H1 (cell line): ENCODE measurements around the gene WFDC12. TPM values are rescaled to one million over a fixed set of nuclear protein-coding genes. Genes with fewer than 3 reads are reported as not detected.

Source experiments
- CTCF ChIA-PET: fragments of 300-600 bp; sonication (Branson Sonifier 250); formaldehyde crosslinking; loops from one replicate; lab custom pipeline; 2021; ENCODE audit not compliant: partially characterized antibody; lab: Charles Lee
- POLR2A ChIA-PET: fragments of 300-600 bp; sonication (Branson Sonifier 250); formaldehyde crosslinking; loops from one replicate; lab custom pipeline; 2021; ENCODE audit warnings: inconsistent platforms; ENCODE audit not compliant: partially characterized antibody; lab: Charles Lee
- DNase-seq, 2 experiments: peaks; one replicate each; pipeline versions ENCODE4 v3.0.0 to v3.0.0-alpha.2; 2010 to 2022; ENCODE audit warnings: low spot score in 2 of 2, low read depth in 1 of 2, mixed read lengths in 1 of 2
- FAIRE-seq: peaks from 2 replicates; lab custom pipeline; 2011; peaks lifted over from hg19 to GRCh38; lab: Jason Lieb, UNC
- H2AFZ ChIP-seq: 2 replicates; pipeline ENCODE4 v1.8.1; 2012; ENCODE audit warnings: low read length, inconsistent platforms
- H2AK5ac ChIP-seq: 2 replicates; pipeline ENCODE4 v1.6.1; 2013; ENCODE audit warnings: low read depth, low read length
- H2BK120ac ChIP-seq: replicated peaks from 2 replicates; pipeline ENCODE3; 2013; ENCODE audit warnings: low read depth, low read length, inconsistent platforms
- H2BK12ac ChIP-seq: 2 replicates; pipeline ENCODE4 v1.6.1; 2013; ENCODE audit warnings: low read depth, low read length
- H2BK15ac ChIP-seq: 2 replicates; pipeline ENCODE4 v1.6.1; 2013; ENCODE audit warnings: low read length
- H2BK20ac ChIP-seq: 2 replicates; pipeline ENCODE4 v1.6.1; 2013; ENCODE audit warnings: low read length
- H2BK5ac ChIP-seq: 2 replicates; pipeline ENCODE4 v1.6.1; 2013; ENCODE audit warnings: low read depth, low read length
- H3K14ac ChIP-seq: 2 replicates; pipeline ENCODE4 v1.6.1; 2013; ENCODE audit warnings: inconsistent platforms; ENCODE audit not compliant: insufficient read length
- H3K18ac ChIP-seq: 2 replicates; pipeline ENCODE4 v1.6.1; 2013; ENCODE audit warnings: low read length; ENCODE audit errors: extremely low read depth
- H3K23ac ChIP-seq: 2 replicates; pipeline ENCODE4 v1.6.1; 2013; ENCODE audit warnings: inconsistent platforms; ENCODE audit not compliant: insufficient read length
- H3K23me2 ChIP-seq: 2 replicates; pipeline ENCODE4 v1.6.1; 2013; ENCODE audit warnings: low read depth, low read length
- H3K27ac ChIP-seq: 2 replicates; pipeline ENCODE4 v1.6.1; 2011; ENCODE audit warnings: low read depth, low read length, inconsistent platforms
- H3K27me3 ChIP-seq, 4 experiments: replicated peaks in 1 of 4; 1 replicate in 1 of 4; 2 replicates in 3 of 4; pipeline versions ENCODE4 v1.6.1 to v1.8.1; 2011 to 2013; ENCODE audit warnings: low read length in 3 of 4, mild to moderate bottlenecking in 3 of 4, inconsistent platforms in 2 of 4, mixed read lengths in 2 of 4, moderate library complexity in 1 of 4; ENCODE audit not compliant: control insufficient read depth in 3 of 4, insufficient read depth in 3 of 4; ENCODE audit errors: extremely low read depth in 1 of 4
- H3K36me3 ChIP-seq, 4 experiments: 2 replicates each; pipeline versions ENCODE4 v1.6.1 to v1.8.1; 2011 to 2013; ENCODE audit warnings: mild to moderate bottlenecking in 4 of 4, low read length in 3 of 4, moderate library complexity in 2 of 4, control low read depth in 1 of 4, inconsistent platforms in 1 of 4; ENCODE audit not compliant: insufficient read depth in 4 of 4, control insufficient read depth in 2 of 4
- H3K4ac ChIP-seq: replicated peaks from 2 replicates; pipeline ENCODE3; 2013; ENCODE audit warnings: low read length, low read depth, mixed read lengths, inconsistent platforms; ENCODE audit not compliant: insufficient read length
- H3K4me1 ChIP-seq, 4 experiments: replicated peaks in 1 of 4; 1 replicate in 1 of 4; 2 replicates in 3 of 4; pipeline versions ENCODE4 v1.6.1 to v1.8.1; 2011 to 2013; ENCODE audit warnings: low read length in 3 of 4, inconsistent platforms in 2 of 4, mixed read lengths in 1 of 4; ENCODE audit not compliant: insufficient read depth in 4 of 4, control insufficient read depth in 3 of 4
- H3K4me2 ChIP-seq, 2 experiments: 2 replicates each; pipeline versions ENCODE4 v1.6.1 to v1.8.1; 2011 to 2013; ENCODE audit warnings: low read depth in 2 of 2, low read length in 2 of 2, control low read depth in 1 of 2, inconsistent platforms in 1 of 2, mild to moderate bottlenecking in 1 of 2; ENCODE audit not compliant: insufficient read depth in 1 of 2
- H3K4me3 ChIP-seq, 4 experiments: fragments of 200-600, 300-600 bp in 1 of 4; sonication (generic), shearing (Covaris generic), sonication (Bioruptor Twin) in 1 of 4; 2 replicates each; pipeline versions ENCODE4 v1.5.1 to v1.8.1; 2011 to 2016; ENCODE audit warnings: low read length in 4 of 4, low read depth in 3 of 4, control low read depth in 2 of 4, inconsistent platforms in 2 of 4, mild to moderate bottlenecking in 2 of 4, mixed read lengths in 1 of 4, moderate library complexity in 1 of 4; ENCODE audit not compliant: insufficient read depth in 2 of 4; ENCODE audit errors: extremely low read depth in 1 of 4
- H3K56ac ChIP-seq: replicated peaks from 2 replicates; pipeline ENCODE3; 2013; ENCODE audit warnings: low read depth, mild to moderate bottlenecking, mixed read lengths, low read length, inconsistent platforms; ENCODE audit not compliant: insufficient read length
- H3K79me1 ChIP-seq: 2 replicates; pipeline ENCODE4 v1.6.1; 2013; ENCODE audit warnings: low read depth, low read length, control low read depth
- H3K79me2 ChIP-seq, 2 experiments: 2 replicates each; pipeline versions ENCODE4 v1.6.1 to v1.8.1; 2012 to 2013; ENCODE audit warnings: low read length in 2 of 2, mild to moderate bottlenecking in 2 of 2, inconsistent platforms in 1 of 2; ENCODE audit not compliant: insufficient read depth in 2 of 2, control insufficient read depth in 1 of 2
- H3K9ac ChIP-seq, 4 experiments: replicated peaks in 1 of 4; 1 replicate in 1 of 4; 2 replicates in 3 of 4; pipeline versions ENCODE4 v1.6.1 to v1.8.1; 2011 to 2013; ENCODE audit warnings: low read depth in 3 of 4, low read length in 3 of 4, control low read depth in 2 of 4, mild to moderate bottlenecking in 2 of 4, moderate library complexity in 2 of 4, inconsistent platforms in 1 of 4; ENCODE audit errors: extremely low read depth in 1 of 4
- H3K9me3 ChIP-seq, 2 experiments: 2 replicates each; pipeline versions ENCODE4 v1.6.1 to v1.8.1; 2012 to 2013; ENCODE audit warnings: mild to moderate bottlenecking in 2 of 2, moderate library complexity in 2 of 2, control low read depth in 1 of 2, inconsistent platforms in 1 of 2, low read depth in 1 of 2, low read length in 1 of 2, mixed read lengths in 1 of 2; ENCODE audit not compliant: insufficient read depth in 2 of 2
- H4K20me1 ChIP-seq, 2 experiments: replicated peaks in 1 of 2; 2 replicates each; pipeline versions ENCODE3 to v1.8.1; 2011 to 2013; ENCODE audit warnings: inconsistent platforms in 2 of 2, low read length in 2 of 2, mild to moderate bottlenecking in 1 of 2; ENCODE audit not compliant: insufficient read depth in 2 of 2, control insufficient read depth in 1 of 2
- H4K5ac ChIP-seq: 2 replicates; pipeline ENCODE4 v1.6.1; 2013; ENCODE audit warnings: low read length, low read depth, mixed read lengths, inconsistent platforms; ENCODE audit not compliant: insufficient read length
- H4K8ac ChIP-seq: 2 replicates; pipeline ENCODE4 v1.8.0; 2013; ENCODE audit warnings: mild to moderate bottlenecking, moderate library complexity, low read length, inconsistent platforms; ENCODE audit not compliant: insufficient read depth; ENCODE audit errors: extremely low read depth
- H4K91ac ChIP-seq: replicated peaks from 2 replicates; pipeline ENCODE3; 2013; ENCODE audit warnings: low read length, mixed read lengths, inconsistent platforms; ENCODE audit not compliant: insufficient read length
- BCL11A ChIP-seq, 2 experiments: IDR thresholded peaks; one replicate each; pipeline ENCODE4 v1.6.1; 2011; ENCODE audit warnings: low read depth in 2 of 2, low read length in 2 of 2, mild to moderate bottlenecking in 2 of 2
- CTBP2 ChIP-seq: IDR thresholded peaks from 2 replicates; pipeline ENCODE4 v1.7.0; 2011; ENCODE audit warnings: borderline replicate concordance, mild to moderate bottlenecking, moderate library complexity, mixed read lengths, low read length; ENCODE audit not compliant: insufficient read depth, insufficient read length
- EZH2 ChIP-seq: fragments of 200-600 bp; sonication (generic); IDR thresholded peaks from 2 replicates; pipeline ENCODE4 v1.7.1; 2012; ENCODE audit warnings: low read depth, mild to moderate bottlenecking, moderate library complexity, low read length, inconsistent platforms; ENCODE audit not compliant: severe bottlenecking
- KDM1A ChIP-seq: fragments of 200-600, 300-600 bp; sonication (generic); IDR thresholded peaks from 2 replicates; pipeline ENCODE4 v1.7.1; 2016; ENCODE audit warnings: mild to moderate bottlenecking, low read length, borderline replicate concordance
- POU5F1 ChIP-seq: IDR thresholded peaks from 2 replicates; pipeline ENCODE4 v1.6.1; 2011; ENCODE audit warnings: low read depth, mild to moderate bottlenecking, low read length, moderate library complexity
- SP2 ChIP-seq: IDR thresholded peaks from 2 replicates; pipeline ENCODE4 v1.6.1; 2012; ENCODE audit warnings: mild to moderate bottlenecking, low read length, inconsistent platforms
- TAF1 ChIP-seq: IDR thresholded peaks from 2 replicates; pipeline ENCODE4 v1.6.1; 2011; ENCODE audit warnings: mild to moderate bottlenecking, low read depth, low read length
- TAF7 ChIP-seq: optimal IDR thresholded peaks from 2 replicates; pipeline ENCODE3; 2011; ENCODE audit warnings: low read depth, mild to moderate bottlenecking, inconsistent platforms, low read length, moderate library complexity, borderline replicate concordance
- YY1 ChIP-seq: IDR thresholded peaks from 2 replicates; pipeline ENCODE4 v1.6.1; 2011; ENCODE audit warnings: low read depth, mild to moderate bottlenecking, low read length
- WGBS, 2 experiments: shearing (Covaris generic) in 1 of 2; methylation state at CpG; one replicate each; pipeline versions ENCODE4 v1.1.6 to v1.1.7; 2013 to 2015; ENCODE audit warnings: low lambda C conversion rate in 2 of 2, mixed read lengths in 2 of 2, inconsistent platforms in 1 of 2, low coverage in 1 of 2, missing lambda C conversion rate in 1 of 2; ENCODE audit not compliant: insufficient replicate concordance in 2 of 2, insufficient coverage in 1 of 2, insufficient read length in 1 of 2; ENCODE audit errors: extremely low coverage in 1 of 2, missing lambda C conversion rate in 1 of 2; 5-methylcytosine and 5-hydroxymethylcytosine counted together
- polyA plus RNA-seq, 7 experiments: library from polyadenylated mRNA; depleted of rRNA in 3 of 7; stranded (reverse) in 5 of 7; unstranded in 2 of 7; fragments of >200 nt in 5 of 7; fragments of 200-250 nt in 2 of 7; gene quantifications; 1 replicate in 5 of 7; 2 replicates in 1 of 7; 4 replicates in 1 of 7; pipeline versions ENCODE4 v1.2.1 to v1.2.3, GENCODE V29; 2011 to 2013; ENCODE audit warnings: missing spikeins in 2 of 7, mixed read lengths in 2 of 7
- total RNA-seq: library from RNA; stranded (reverse); fragmentation: NEBNext Ultra II Directional; extraction: Animal tissue kit (Norgen Biotek cat#: 25700); gene quantifications from 2 replicates; pipeline ENCODE4 v1.2.1, GENCODE V29; 2021
- TF ChIP-seq, protein P1 (sequence below), 3 experiments: IDR thresholded peaks; 1 replicate in 2 of 3; 2 replicates in 1 of 3; pipeline versions ENCODE4 v1.5.1 to v1.6.1; 2011; ENCODE audit warnings: low read length in 3 of 3, mild to moderate bottlenecking in 3 of 3, inconsistent platforms in 2 of 3, low read depth in 1 of 3, moderate library complexity in 1 of 3; ENCODE audit not compliant: insufficient read depth in 1 of 3; ENCODE audit errors: control extremely low read depth in 1 of 3
- TF ChIP-seq, protein P2 (sequence below): IDR thresholded peaks from 2 replicates; pipeline ENCODE4 v1.6.1; 2011; ENCODE audit warnings: low read depth, mild to moderate bottlenecking, low read length; ENCODE audit not compliant: insufficient read depth

WFDC12 gene
- total and polyA plus RNA-seq, 2 of the 8 experiments (the other 6 are each of a cell fraction or from before 2014, with no cell fraction given), result not detected

GRCh38 chr20:45156713-45157112, 32.4 kb upstream of the WFDC12 start:
- Histone ChIP-seq H3K79me1 (no peaks in the 10 kb centered on the region), H2BK5ac (no peak overlapping the region), H2AK5ac (no peak overlapping the region), H3K79me2 (no peaks in the 10 kb centered on the region), H4K8ac (no peak overlapping the region), H3K36me3 (no peaks in the 10 kb centered on the region), H4K5ac (no peak overlapping the region), H3K27ac (no peak overlapping the region), H3K56ac (no peak overlapping the region), H3K27me3 (peaks cover 0 to 1% (median 0%) of the 10 kb centered on the region in 4 experiments; a peak in 1 of 7 replicates), H4K20me1 (no peaks in the 10 kb centered on the region), H3K4me3 (no peak overlapping the region), H4K91ac (no peak overlapping the region), H3K4ac (no peak overlapping the region), H2BK15ac (no peak overlapping the region), H3K18ac (no peak overlapping the region), H2BK20ac (no peak overlapping the region), H2AFZ (no peak overlapping the region), H3K4me2 (no peak overlapping the region), H3K14ac (no peak overlapping the region), H3K23ac (no peak overlapping the region), H2BK120ac (no peak overlapping the region), H3K9ac (no peak overlapping the region), H3K9me3 (no peaks in the 10 kb centered on the region; a peak in 1 of 4 replicates), H2BK12ac (no peak overlapping the region), H3K23me2 (no peaks in the 10 kb centered on the region), H3K4me1 (no peaks in the 10 kb centered on the region)
- FAIRE-seq (no peak), DNase-seq (no peak)
- 79% methylated on average over 2 of the region's 2 CpGs; no CpG with 5 or more reads in 1 of the 2 experiments for WGBS, 2 experiments
- POLR2A ChIA-PET, result no interaction called here
- CTCF ChIA-PET, result interaction anchor here (0.7 to 1.8 kb wide), 3 partner anchors 18 to 135 kb away, joined by 3 to 14 read pairs (median 4); no protein-coding TSS in a partner anchor
- TF ChIP-seq EZH2 (no peak), CTBP2 (no peak), TAF7 (no peak), POU5F1 (no peak), TAF1 (no peak), YY1 (no peak), BCL11A (IDR thresholded peaks at IDR 0.05; ENCODE audit: low read depth in 2 of 2, low read length in 2 of 2) (no peak), KDM1A (no peak), SP2 (no peak)
- TF ChIP-seq, protein P1, sequence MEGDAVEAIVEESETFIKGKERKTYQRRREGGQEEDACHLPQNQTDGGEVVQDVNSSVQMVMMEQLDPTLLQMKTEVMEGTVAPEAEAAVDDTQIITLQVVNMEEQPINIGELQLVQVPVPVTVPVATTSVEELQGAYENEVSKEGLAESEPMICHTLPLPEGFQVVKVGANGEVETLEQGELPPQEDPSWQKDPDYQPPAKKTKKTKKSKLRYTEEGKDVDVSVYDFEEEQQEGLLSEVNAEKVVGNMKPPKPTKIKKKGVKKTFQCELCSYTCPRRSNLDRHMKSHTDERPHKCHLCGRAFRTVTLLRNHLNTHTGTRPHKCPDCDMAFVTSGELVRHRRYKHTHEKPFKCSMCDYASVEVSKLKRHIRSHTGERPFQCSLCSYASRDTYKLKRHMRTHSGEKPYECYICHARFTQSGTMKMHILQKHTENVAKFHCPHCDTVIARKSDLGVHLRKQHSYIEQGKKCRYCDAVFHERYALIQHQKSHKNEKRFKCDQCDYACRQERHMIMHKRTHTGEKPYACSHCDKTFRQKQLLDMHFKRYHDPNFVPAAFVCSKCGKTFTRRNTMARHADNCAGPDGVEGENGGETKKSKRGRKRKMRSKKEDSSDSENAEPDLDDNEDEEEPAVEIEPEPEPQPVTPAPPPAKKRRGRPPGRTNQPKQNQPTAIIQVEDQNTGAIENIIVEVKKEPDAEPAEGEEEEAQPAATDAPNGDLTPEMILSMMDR (IDR thresholded peaks at IDR 0.05; ENCODE audit: control extremely low read depth in 1 of 3, insufficient read depth in 1 of 3, low read depth in 1 of 3, low read length in 3 of 3), result no peak
- TF ChIP-seq, protein P2, sequence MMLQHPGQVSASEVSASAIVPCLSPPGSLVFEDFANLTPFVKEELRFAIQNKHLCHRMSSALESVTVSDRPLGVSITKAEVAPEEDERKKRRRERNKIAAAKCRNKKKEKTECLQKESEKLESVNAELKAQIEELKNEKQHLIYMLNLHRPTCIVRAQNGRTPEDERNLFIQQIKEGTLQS, result no peak
